HCT116 (cell line): ENCODE data around the gene ZNF474. TPM values are rescaled to one million over a fixed set of nuclear protein-coding genes. Genes with fewer than 3 reads are reported as not detected.
"Not testable (repeated sequence)": the region's sequence is repeated elsewhere in the genome, so short reads cannot be mapped to it uniquely, and the experiment has no call there.

Experiments used
- ATAC-seq: fragments of 200-7000 bp; cut with Tn5 transposase; 2 replicates; pipeline ENCODE4 v1.9.1; 2020; ENCODE audit warnings: mild to moderate bottlenecking, moderate library complexity
- BruUV-seq: library from RNA; stranded (reverse); fragments of 400-500 nt; replicated peaks from 2 replicates; lab custom pipeline; 2021; lab: Mats Ljungman, UMichigan
- CTCF ChIA-PET: fragments of 300-600 bp; sonication (Branson Sonifier 250); formaldehyde crosslinking; loops from one replicate; lab custom pipeline; 2021; ENCODE audit warnings: antibody characterized with exemption; lab: Charles Lee
- POLR2A ChIA-PET: fragments of 300-600, 350-600 bp; sonication (Branson Sonifier 250); formaldehyde crosslinking; loops from one replicate; lab custom pipeline; 2021; ENCODE audit warnings: antibody characterized with exemption; lab: Charles Lee
- RAD21 ChIA-PET, 2 experiments: fragments of 300-600 bp; sonication (Branson Sonifier 250); formaldehyde crosslinking; loops; one replicate each; lab custom pipeline; 2023; ENCODE audit warnings: low total read pairs in 2 of 2; ENCODE audit not compliant: uncharacterized antibody in 2 of 2, unreplicated experiment in 2 of 2, low non-redundant PET in 1 of 2; lab: Charles Lee
- DNase-seq: peaks from one replicate; pipeline ENCODE4 v3.0.0-alpha.2; 2010; ENCODE audit warnings: low read depth, low spot score
- H2AFZ ChIP-seq: fragments of 200-600 bp; shearing (Covaris generic), sonication (generic); 2 replicates; pipeline ENCODE4 v1.6.1; 2017; ENCODE audit warnings: low read depth, mixed run types, mixed read lengths, antibody characterized with exemption, low read length; ENCODE audit not compliant: poor library complexity, severe bottlenecking
- H3K27ac ChIP-seq: 2 replicates; pipeline ENCODE4 v1.5.1; 2012; ENCODE audit warnings: low read depth, low read length
- H3K27me3 ChIP-seq: fragments of 200-600 bp; sonication (generic); 2 replicates; pipeline ENCODE4 v1.6.1; 2016; ENCODE audit warnings: mixed run types, low read length, mixed read lengths; ENCODE audit not compliant: insufficient read depth
- H3K36me3 ChIP-seq, 2 experiments: fragments of 200-500 bp in 1 of 2; fragments of 200-600 bp in 1 of 2; sonication (Bioruptor generic) in 1 of 2; sonication (generic) in 1 of 2; 2 replicates each; pipeline versions ENCODE4 v1.5.1 to v1.6.1; 2014 to 2016; ENCODE audit warnings: low read length in 2 of 2, inconsistent platforms in 1 of 2, mixed read lengths in 1 of 2, mixed run types in 1 of 2; ENCODE audit not compliant: insufficient read depth in 2 of 2, control insufficient read depth in 1 of 2
- H3K4me1 ChIP-seq, 2 experiments: fragments of 200-600 bp in 1 of 2; sonication (generic) in 1 of 2; 2 replicates each; pipeline versions ENCODE4 v1.5.1 to v1.6.1; 2012 to 2017; ENCODE audit warnings: low read length in 2 of 2, inconsistent platforms in 1 of 2, mild to moderate bottlenecking in 1 of 2, mixed read lengths in 1 of 2, mixed run types in 1 of 2, moderate library complexity in 1 of 2; ENCODE audit not compliant: insufficient read depth in 2 of 2, control insufficient read depth in 1 of 2
- H3K4me2 ChIP-seq: fragments of 200-600 bp; sonication (generic); 2 replicates; pipeline ENCODE4 v1.6.1; 2017; ENCODE audit warnings: mixed run types, low read length, mixed read lengths
- H3K4me3 ChIP-seq, 2 experiments: fragments of 200-600 bp in 1 of 2; sonication (generic) in 1 of 2; replicated peaks in 1 of 2; 2 replicates each; pipeline ENCODE4 v1.5.1; 2011 to 2016; ENCODE audit warnings: low read length in 2 of 2, control low read depth in 1 of 2, low read depth in 1 of 2, mild to moderate bottlenecking in 1 of 2, mixed read lengths in 1 of 2, mixed run types in 1 of 2
- H3K79me2 ChIP-seq: fragments of 200-600 bp; sonication (generic); 2 replicates; pipeline ENCODE4 v1.6.1; 2017; ENCODE audit warnings: mild to moderate bottlenecking, mixed run types, low read length, moderate library complexity, mixed read lengths; ENCODE audit not compliant: insufficient read depth
- H3K9ac ChIP-seq: fragments of 200-600 bp; sonication (generic); 2 replicates; pipeline ENCODE4 v1.6.1; 2016; ENCODE audit warnings: low read length, mixed read lengths
- H3K9me2 ChIP-seq: fragments of 200-600 bp; sonication (generic), shearing (Covaris generic); 2 replicates; pipeline ENCODE4 v1.6.1; 2017; ENCODE audit warnings: mixed run types, mild to moderate bottlenecking, moderate library complexity; ENCODE audit not compliant: insufficient read depth
- H3K9me3 ChIP-seq, 2 experiments: fragments of 200-500 bp in 1 of 2; fragments of 200-600 bp in 1 of 2; sonication (Bioruptor generic) in 1 of 2; sonication (generic) in 1 of 2; 2 replicates each; pipeline ENCODE4 v1.6.1; 2014 to 2017; ENCODE audit warnings: low read length in 2 of 2, mixed read lengths in 2 of 2, inconsistent platforms in 1 of 2, low read depth in 1 of 2, mild to moderate bottlenecking in 1 of 2, mixed run types in 1 of 2, moderate library complexity in 1 of 2; ENCODE audit not compliant: control insufficient read depth in 1 of 2, insufficient read depth in 1 of 2
- H4K20me1 ChIP-seq: fragments of 200-600 bp; sonication (generic), shearing (Covaris generic); 2 replicates; pipeline ENCODE4 v1.6.1; 2017; ENCODE audit warnings: mixed run types, mild to moderate bottlenecking, moderate library complexity; ENCODE audit not compliant: insufficient read depth
- ATF3 ChIP-seq: IDR thresholded peaks from 2 replicates; pipeline ENCODE4 v1.6.1; 2012
- EGR1 ChIP-seq: IDR thresholded peaks from 2 replicates; pipeline ENCODE4 v1.6.1; 2012; ENCODE audit warnings: low read depth
- POLR2A ChIP-seq: IDR thresholded peaks from 2 replicates; pipeline ENCODE4 v1.7.0; 2011; ENCODE audit warnings: borderline replicate concordance; ENCODE audit not compliant: insufficient read depth, insufficient read length; ENCODE audit errors: extremely low read depth
- POLR2AphosphoS5 ChIP-seq: IDR thresholded peaks from 2 replicates; pipeline ENCODE4 v1.6.1; 2011; ENCODE audit warnings: mild to moderate bottlenecking, low read depth, low read length, moderate library complexity
- YY1 ChIP-seq: IDR thresholded peaks from 2 replicates; pipeline ENCODE4 v1.6.1; 2011; ENCODE audit warnings: low read length, low read depth, moderate library complexity, mild to moderate bottlenecking; ENCODE audit not compliant: insufficient replicate concordance; ENCODE audit errors: extremely low read depth
- ZNF274 ChIP-seq: fragments of 200-500 bp; sonication (Bioruptor generic); IDR thresholded peaks from 2 replicates; pipeline ENCODE4 v1.6.1; 2014; ENCODE audit warnings: mild to moderate bottlenecking, low read depth, low read length, inconsistent platforms
- intact Hi-C: fragments of 100-400 bp; cut with micrococcal nuclease; formaldehyde crosslinking; loops from 2 replicates; pipeline ENCODE4 v1.10.0; 2022
- total RNA-seq: library from RNA; stranded (reverse); gene quantifications from one replicate; pipeline ENCODE4 v1.2.1, GENCODE V29; 2021; ENCODE audit not compliant: unreplicated experiment

The ZNF474 gene
- total RNA-seq, 1 experiment from 2014 or later = 0.37 TPM

DNA sequence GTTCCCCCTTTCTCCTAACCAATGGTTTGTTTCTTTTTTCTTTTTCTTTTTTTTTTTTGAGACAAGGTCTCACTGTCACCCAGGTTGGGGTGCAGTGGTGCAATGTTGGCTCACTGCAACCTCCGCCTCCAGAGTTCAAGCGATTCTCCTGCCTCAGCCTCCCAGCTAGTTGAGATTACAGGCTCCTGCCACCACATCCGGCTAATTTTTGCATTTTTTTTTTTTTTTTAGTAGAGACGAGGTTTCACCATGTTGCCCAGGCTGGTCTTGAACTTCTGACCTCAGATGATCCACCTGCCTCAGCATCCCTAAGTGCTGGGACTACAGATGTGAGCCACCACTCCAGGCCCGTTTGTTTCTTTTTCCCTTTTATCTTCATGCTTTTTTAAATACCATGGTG, 35.1 kb upstream of the ZNF474 start:
- H3K9ac ChIP-seq, H3K36me3 ChIP-seq, BruUV-seq, DNase-seq, H3K9me2 ChIP-seq, H3K79me2 ChIP-seq, intact Hi-C loops, POLR2A ChIA-PET, H2AFZ ChIP-seq, H3K4me1 ChIP-seq, H3K9me3 ChIP-seq, RAD21 ChIA-PET, H3K4me3 ChIP-seq, H3K27me3 ChIP-seq, H3K4me2 ChIP-seq, H3K27ac ChIP-seq, ATAC-seq, H4K20me1 ChIP-seq: not testable (repeated sequence)
- CTCF ChIA-PET = interaction anchor here (1.0 kb wide), 1 partner anchor 62 kb away, joined by 3 read pairs; no protein-coding TSS in a partner anchor

- ATAC-seq = no peak
Observed at GRCh38 chr5:122095158-122095557, 34.2 kb upstream of the ZNF474 start.

More at GRCh38 chr5:122095158-122095557, 34.2 kb upstream of the ZNF474 start:
- Histone ChIP-seq H3K9me3 (no peaks in the 10 kb centered on the region), H3K4me3 (no peak overlapping the region), H3K27me3 (no peaks in the 10 kb centered on the region), H3K4me1 (peaks cover 10 to 13% of the 10 kb centered on the region in 2 experiments; a peak in 3 of 4 replicates), H3K4me2 (no peak overlapping the region), H3K79me2 (no peaks in the 10 kb centered on the region), H3K9me2 (no peaks in the 10 kb centered on the region), H4K20me1 (no peaks in the 10 kb centered on the region), H3K36me3 (no peaks in the 10 kb centered on the region), H2AFZ (no peak overlapping the region), H3K9ac (no peak overlapping the region), H3K27ac (no peak overlapping the region)
- POLR2A ChIA-PET = no interaction called here
- no peak for DNase-seq
- intact Hi-C loops = no loop called here
- RAD21 ChIA-PET = no interaction called here
- CTCF ChIA-PET = interaction anchor here (1.0 kb wide), 1 partner anchor 61 kb away, joined by 3 read pairs; no protein-coding TSS in a partner anchor
- TF ChIP-seq POLR2A = no peak
- TF ChIP-seq ATF3 = no peak
- TF ChIP-seq ZNF274 = no peak
- TF ChIP-seq YY1 = no peak
- TF ChIP-seq EGR1 = no peak
- TF ChIP-seq POLR2AphosphoS5 = no peak
- no TSS peak for BruUV-seq
